ENCODE measurements around the gene GRP.
"Not testable (repeated sequence)": the region's sequence is repeated elsewhere in the genome, so short reads cannot be mapped to it uniquely, and the experiment has no call there.

Gene GRP

GRCh38 chr18:59239642-59240041, 19.7 kb downstream of the GRP start:
- TF ChIP-seq CTCF (conservative IDR thresholded peaks at IDR 0.05) = no peak
- no peak overlapping the region for H3K27ac ChIP-seq

GRCh38 chr18:59242906-59243305, 22.9 kb downstream of the GRP start:
- H3K27ac ChIP-seq = no peak overlapping the region
- TF ChIP-seq CTCF (conservative IDR thresholded peaks at IDR 0.05) = no peak

GRCh38 chr18:59246796-59247195, 26.8 kb downstream of the GRP start:
- H3K27ac ChIP-seq = no peak overlapping the region
- TF ChIP-seq CTCF (conservative IDR thresholded peaks at IDR 0.05) = no peak

- peak; percentile 84 for TF ChIP-seq CTCF (conservative IDR thresholded peaks at IDR 0.05)
Observed at GRCh38 chr18:59249199-59249774, 29.3 kb downstream of the GRP start.

GRCh38 chr18:59255491-59255890, 35.5 kb downstream of the GRP start:
- H3K27ac ChIP-seq = not testable (repeated sequence)

More at GRCh38 chr18:59249199-59249774, 29.3 kb downstream of the GRP start:
- H3K27ac ChIP-seq = no peak overlapping the region

- not testable (repeated sequence) for H3K27ac ChIP-seq
Observed at GRCh38 chr18:59261842-59262241, 41.9 kb downstream of the GRP start.

- not testable (repeated sequence) for H3K27ac ChIP-seq
Observed at GRCh38 chr18:59262243-59262642, 42.3 kb downstream of the GRP start.

- no peak for TF ChIP-seq CTCF (conservative IDR thresholded peaks at IDR 0.05)
- no peak overlapping the region for H3K27ac ChIP-seq
Observed at GRCh38 chr18:59263661-59264060, 43.7 kb downstream of the GRP start.

GRCh38 chr18:59264121-59264571, 44.2 kb downstream of the GRP start:
- TF ChIP-seq CTCF (conservative IDR thresholded peaks at IDR 0.05) = no peak
- no peak overlapping the region for H3K27ac ChIP-seq

Data from VCaP (cell line).